ENCODE measurements around the gene LTBP1. TPM values are rescaled to one million over a fixed set of nuclear protein-coding genes. Genes with fewer than 3 reads are reported as not detected.

The LTBP1 gene
- polyA plus RNA-seq, 12 donors: 53.9 to 102 (median 63.6) TPM; not detected in 1

DNA sequence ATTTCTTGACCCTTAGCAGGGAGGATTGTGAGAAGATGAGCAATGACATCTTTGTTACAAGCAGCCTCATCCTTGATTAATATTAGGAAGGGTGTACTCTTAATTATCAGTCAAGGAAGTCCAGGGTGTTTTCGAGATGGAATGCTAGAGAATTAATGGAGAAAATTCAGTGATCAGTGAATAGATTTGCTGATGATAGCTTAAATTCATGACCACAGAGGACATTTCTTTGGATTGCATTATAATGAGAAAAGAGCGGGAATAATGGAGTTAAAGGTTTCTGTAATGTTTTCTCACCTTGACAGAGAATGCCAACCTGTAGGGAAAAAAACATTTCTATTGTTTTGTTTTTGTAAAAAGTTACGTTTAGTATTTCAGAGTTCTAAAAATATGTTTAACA is 249.9 kb downstream of the LTBP1 start:
- DNase-seq: no peak

DNA sequence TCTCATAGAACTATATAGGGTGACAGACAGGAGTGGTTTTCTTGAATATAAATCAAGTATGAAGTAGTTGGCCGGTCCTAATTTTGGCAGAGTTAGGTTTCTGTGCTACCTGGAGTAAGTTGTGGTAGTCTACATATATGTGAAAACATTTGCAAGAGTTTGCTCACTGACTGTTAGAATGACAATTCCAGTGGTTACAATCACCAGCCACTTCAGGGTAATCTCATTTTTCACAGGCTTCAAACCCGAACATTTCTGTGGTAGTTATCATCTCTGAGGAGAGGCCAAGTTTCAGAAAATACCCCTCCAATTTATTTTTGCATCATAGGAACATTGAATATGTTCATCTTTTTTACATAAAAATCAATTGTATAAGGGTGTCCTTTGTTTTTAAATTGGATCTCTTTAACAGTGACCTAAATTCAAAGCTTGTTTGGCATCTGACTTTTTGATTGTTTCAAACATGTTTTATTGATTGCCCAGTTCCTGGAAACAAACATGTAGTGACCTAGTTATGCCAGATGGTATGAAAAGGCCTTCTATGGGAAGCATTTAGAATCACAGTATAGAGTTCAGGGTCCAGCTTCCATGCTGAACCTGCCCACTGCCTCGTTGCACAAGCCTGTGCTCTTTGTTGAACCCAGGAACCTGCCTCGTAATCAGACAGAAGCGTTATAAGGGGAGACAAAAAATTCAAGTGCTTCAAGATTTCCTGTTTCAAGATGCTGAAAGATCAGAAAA is 250.6 kb downstream of the LTBP1 start:
- no peak for DNase-seq

DNA sequence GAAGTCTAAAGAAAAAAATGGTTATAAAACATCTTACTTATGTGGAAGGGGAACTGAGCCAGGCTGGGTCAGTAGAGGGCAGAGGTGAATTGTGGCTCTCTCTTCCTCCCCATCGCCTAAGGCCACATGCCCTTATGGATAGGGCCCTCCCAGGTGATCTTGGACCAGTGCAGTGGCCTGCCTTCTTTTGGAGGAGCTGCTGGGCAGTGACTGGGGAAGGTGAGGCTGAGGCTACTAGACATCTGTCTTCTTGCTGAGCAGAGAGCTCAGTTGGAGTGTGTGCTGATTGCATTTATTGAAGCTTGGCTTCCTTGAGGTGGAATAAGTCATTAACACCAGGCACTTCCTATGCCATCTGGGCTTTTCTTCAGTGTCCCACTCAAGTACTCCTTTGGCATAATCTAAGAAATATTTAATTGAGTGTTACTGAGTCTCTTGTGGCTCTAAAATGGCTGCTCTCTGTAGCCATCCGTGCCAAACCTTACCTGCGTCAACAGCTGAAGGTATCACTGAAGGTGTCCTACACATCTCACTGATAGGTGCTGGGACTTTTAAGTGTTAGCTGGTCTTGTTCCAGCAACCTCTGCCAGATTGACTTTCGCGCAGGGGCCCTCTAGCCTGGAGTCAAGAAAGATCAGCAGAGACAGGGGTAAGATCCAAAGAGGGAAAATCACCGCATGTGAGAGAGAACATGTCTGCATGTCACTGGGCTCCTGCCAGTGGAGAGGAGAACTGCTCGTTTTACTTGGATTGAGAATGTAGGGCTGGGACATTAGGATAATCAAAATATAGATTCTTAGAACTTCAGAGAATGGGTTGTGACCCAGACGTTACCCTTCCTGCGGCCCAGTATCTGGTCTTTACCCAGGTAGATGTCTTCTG is 256.1 kb downstream of the LTBP1 start:
- DNase-seq: no peak

DNA sequence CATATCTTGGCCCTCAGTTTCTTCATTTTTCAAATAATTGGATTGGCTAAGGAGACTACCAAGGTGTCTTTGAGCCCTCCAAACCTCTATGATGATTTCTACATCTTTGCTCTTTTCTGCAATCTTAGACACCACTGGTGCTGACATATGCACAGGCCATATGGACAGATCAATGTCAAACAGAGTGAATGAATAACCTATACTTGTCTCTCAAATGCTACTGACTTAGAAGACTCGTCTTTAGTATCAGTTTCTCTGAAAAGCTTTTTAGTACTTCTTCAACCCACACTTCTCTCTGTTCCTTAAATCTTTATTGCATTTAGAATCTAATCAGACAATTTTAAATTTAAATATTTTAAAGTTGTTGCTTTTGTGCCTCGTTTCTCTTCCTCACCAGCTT is 258.2 kb downstream of the LTBP1 start:
- DNase-seq: no peak

DNA sequence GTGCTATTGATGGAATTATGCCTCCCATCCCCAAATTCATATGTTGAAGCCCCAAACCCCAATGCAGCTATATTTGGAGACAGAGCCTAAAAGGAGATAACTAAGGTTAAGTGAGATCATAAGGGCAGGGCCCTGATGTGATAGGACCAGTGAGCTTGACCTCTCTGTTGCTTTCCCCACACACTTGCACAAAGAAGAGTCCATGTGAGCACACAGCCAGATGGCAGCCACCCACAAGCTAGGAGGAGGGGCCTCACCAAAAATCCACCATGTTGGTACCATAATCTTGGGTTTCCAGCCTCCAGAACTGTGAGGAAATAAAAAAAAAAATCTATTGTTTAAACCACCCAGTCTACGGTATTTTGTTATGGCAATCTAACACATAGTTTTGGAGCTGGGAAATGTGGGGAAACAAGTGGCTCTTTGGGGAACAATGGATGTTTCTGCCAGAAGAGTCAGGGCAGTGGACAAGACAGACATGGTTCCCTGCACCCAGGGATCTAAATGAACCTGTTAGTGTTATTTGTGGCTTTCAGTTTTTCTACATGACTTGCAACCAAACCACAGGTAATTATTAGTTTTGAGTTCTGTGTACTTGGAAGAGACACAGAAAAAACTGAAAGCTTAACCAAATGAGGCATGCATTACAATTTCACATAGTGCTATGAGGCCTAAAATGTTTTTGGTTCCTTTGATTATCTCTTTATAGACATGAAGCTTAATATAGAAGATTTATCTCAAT is 259.1 kb downstream of the LTBP1 start:
- DNase-seq: no peak

GRCh38 chr2:33207151-33207740 is 260.5 kb downstream of the LTBP1 start:
- DNase-seq: peak; percentile 27

DNA sequence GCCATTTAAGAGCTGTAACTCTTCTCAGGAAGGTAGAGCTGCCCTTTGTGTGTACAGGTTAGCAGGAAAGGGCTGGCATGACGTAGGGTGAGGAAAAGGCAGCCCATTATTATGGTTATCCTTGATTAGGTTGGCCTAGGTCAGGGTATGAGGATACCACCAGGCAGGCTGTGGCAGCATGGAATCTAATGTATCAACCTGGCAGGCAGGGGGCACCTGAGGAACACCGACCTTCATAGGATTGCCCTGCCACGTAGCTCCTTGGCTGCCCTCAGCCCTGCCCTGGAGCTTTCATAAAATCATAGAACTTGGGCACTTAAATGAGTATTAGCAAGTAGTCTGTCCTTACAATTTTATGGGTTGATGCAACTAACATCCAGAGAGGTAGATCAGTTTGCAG is 261.6 kb downstream of the LTBP1 start:
- no peak for DNase-seq

DNA sequence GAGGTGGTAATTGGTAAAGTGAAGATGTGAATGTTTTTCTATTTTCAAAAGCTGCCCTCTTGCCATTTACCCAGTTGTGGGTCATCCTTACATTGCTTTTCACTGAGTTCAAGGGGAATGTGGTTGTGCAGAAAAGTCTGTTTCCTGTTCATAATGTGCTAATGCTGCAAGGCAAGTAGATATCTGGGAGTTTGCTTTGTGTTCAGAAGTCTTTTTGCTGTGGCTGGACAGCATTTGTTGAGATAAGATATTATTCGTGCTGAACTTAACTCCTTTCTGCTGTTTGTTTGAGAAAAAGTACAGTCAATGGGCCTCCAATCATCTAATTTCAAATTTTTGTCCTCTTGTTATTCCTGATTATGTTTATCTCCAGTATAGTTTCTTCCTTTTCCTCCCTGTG is 263.2 kb downstream of the LTBP1 start:
- DNase-seq: no peak

GRCh38 chr2:33210626-33211025 is 263.9 kb downstream of the LTBP1 start:
- no peak for DNase-seq

GRCh38 chr2:33212151-33212550 is 265.4 kb downstream of the LTBP1 start:
- DNase-seq: no peak

DNA sequence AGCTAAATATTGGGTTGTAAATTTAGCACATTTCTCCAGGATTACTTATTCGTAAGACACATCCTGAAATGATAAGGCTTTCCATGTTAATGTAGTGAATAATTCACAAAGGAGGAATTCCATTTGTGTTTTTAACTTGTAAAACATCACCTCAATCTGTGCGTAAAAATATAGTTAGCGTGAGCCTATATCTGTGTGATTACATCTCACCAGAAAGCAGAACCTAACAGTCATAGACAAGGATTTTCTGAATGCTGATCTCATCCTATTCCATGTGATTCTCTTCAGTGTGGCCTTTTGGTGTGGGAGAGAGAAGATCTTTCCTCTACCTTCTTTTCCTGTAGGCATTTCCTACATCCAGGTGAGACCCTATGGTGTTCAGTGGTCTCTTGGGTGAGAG is 266.5 kb downstream of the LTBP1 start:
- no peak for DNase-seq

DNA sequence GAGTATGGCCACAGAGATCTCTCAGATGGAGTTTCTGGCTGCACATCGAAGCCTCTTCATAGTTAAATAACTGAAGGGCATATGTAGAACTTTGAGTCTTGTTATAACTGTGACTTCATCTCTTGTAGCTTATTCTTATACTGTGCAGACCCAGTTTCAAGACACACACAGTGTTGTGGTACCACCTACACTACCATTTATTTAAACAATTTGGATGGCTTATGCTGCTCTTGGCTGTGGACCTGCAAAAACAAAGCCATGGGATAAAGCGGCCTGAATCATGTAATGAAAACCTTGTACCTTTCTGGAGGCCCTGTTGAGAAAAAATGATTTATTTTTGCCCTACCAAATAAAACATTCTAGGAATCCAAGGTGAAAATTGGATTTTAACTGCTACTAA is 266.9 kb downstream of the LTBP1 start:
- DNase-seq: no peak

GRCh38 chr2:33214436-33214835 is 267.7 kb downstream of the LTBP1 start:
- DNase-seq: no peak

- no peak for DNase-seq
Observed at GRCh38 chr2:33214857-33215256, 268.1 kb downstream of the LTBP1 start.

DNA sequence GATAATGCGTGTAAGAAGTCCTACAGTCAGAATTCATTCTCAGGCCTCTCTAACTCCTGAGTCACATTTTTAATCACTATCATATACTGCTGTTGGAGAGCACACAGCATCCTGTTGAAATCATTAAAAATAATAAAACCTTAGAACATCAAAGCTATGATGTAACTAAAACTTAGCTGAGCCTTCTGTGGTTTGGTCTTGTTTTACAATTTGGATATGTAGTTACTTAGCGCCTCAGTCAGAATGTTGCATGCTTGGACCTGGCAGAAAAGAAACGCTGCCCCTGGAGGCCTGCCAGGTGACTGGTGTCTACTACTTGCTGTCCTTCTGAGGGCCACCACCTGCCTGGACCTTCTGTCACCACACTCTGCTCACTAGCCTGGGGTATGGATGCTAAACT is 268.5 kb downstream of the LTBP1 start:
- DNase-seq: no peak

- no peak for DNase-seq
Observed at GRCh38 chr2:33215983-33216382, 269.2 kb downstream of the LTBP1 start.

DNA sequence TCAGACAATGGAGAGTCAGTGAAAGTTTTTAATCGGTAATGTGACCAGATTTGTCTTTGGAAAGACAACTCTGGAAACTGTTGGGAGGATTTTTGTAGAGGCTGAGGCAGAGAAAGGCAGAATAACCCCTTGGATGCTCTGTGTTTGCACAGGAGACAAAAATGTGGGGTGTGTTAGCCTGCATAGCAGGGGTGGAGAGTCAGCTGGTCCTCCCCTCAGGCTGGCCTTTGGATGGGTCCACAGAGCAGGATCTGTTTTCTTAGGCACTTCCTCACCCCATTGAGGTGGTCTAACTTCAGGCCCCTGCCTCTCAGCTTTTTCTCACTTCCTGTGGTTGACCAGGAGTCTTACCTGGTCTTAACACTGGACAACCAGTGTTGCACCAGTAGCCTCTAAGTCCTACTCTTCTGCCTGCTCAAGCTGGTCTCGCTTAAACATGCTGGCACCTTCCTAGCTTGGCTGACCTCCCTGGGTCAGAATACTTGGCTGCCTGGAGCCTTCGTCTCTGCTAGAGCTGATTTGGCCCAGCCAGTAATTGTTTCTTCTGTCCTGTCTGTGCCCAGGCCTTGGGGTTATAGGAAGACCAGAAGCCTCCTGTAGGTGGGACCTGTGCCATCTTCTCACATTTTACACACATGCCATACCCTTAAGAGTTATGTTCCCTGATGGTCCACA is 269.9 kb downstream of the LTBP1 start:
- no peak for DNase-seq

DNA sequence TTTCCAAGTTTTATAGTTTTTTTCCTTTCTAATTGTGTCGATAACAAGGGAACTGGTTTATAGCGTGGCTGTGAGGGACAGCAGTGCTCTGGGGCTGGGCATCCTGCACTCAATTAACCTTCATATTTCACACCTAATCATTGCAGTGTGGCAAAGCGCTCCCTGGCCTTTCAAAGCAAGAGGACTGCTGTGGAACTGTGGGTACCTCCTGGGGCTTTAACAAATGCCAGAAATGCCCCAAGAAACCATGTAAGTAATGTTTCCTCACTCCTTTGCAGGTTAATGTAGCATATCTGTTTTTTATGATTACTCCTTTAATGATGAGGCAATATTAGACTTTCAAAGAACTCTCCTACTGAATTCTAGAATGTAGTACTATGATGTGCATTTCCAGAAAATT is 270.7 kb downstream of the LTBP1 start:
- DNase-seq: no peak

- no peak for DNase-seq
Observed at GRCh38 chr2:33219114-33219513, 272.4 kb downstream of the LTBP1 start.

GRCh38 chr2:33219850-33220275 is 273.1 kb downstream of the LTBP1 start:
- no peak for DNase-seq

- DNase-seq: no peak
Observed at GRCh38 chr2:33220533-33220932, 273.8 kb downstream of the LTBP1 start.
